GM19099 (cell line): ENCODE measurements around the gene NBAS.

ENCODE experiments used
- POLR2A ChIP-seq: IDR thresholded peaks from 3 replicates; pipeline ENCODE4 v1.6.1; 2011; ENCODE audit warnings: low read depth; ENCODE audit not compliant: insufficient read length; ENCODE audit errors: extremely low read depth

The NBAS gene

DNA sequence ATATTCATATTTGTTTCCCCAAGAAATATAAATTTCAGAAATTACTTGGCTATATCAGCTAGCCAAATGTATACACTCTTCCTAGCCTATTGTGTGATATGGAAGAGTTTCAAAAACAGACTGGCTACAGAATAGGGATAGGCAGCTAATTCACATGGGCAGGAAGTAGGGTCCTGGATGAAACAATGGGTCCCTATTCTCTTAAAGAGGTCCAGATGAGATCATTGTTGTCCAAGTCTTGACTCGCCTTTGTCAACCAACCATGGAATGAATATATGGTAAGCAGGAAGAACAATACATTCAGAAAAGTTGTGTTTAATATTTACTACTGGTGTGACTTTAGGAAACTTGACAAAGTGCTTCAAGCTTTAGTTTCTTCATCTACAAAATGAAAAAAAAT lies 319.9 kb downstream of the NBAS start:
- TF ChIP-seq POLR2A, result no peak

- TF ChIP-seq POLR2A, result no peak
Observed at GRCh38 chr2:15238028-15238427, 323.1 kb downstream of the NBAS start.

GRCh38 chr2:15230599-15231192 lies 330.4 kb downstream of the NBAS start:
- TF ChIP-seq POLR2A, result no peak

- TF ChIP-seq POLR2A, result no peak
Observed at GRCh38 chr2:15226661-15227060, 334.5 kb downstream of the NBAS start.

- TF ChIP-seq POLR2A, result no peak
Observed at GRCh38 chr2:15225131-15225530, 336.0 kb downstream of the NBAS start.

DNA sequence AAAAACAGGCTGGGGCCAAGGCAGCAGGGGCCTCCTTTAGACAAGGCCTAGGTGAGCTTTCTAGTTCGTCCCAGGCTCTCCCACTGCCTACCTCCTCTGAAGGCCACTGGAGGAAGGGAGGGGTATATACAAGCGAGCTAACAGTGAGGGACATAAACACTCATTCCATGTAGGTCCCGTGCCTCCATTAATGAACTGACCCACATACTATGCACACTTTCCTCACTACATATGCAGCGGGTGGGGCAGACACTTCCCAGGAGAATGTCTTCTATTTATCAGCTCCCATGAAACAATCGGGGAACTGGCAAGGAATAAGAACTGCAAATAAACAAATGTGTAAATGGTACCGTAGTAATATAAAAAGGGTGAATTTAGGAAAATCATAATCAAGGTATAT lies 336.5 kb downstream of the NBAS start:
- TF ChIP-seq POLR2A, result no peak

DNA sequence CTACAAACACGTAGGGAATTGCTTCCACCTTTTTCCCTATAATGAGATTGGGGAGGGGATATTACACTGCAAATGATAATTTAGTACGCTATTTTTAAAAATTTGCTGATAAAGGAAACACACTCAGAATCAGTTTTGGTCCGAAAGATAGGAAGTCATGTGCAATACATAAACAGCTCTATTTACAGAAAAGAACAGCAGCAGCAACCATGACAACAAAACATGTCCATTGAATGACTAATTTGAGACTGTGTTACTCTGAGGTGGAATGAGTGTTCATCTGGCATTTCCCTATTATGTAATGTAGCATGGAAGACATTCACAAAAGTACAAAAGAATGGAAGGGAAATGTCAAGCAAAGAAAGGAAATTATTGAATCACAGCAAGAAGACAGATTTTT lies 337.2 kb downstream of the NBAS start:
- TF ChIP-seq POLR2A, result no peak

GRCh38 chr2:15222856-15223255 lies 338.3 kb downstream of the NBAS start:
- no peak for TF ChIP-seq POLR2A

GRCh38 chr2:15220603-15221002 lies 340.5 kb downstream of the NBAS start:
- no peak for TF ChIP-seq POLR2A

DNA sequence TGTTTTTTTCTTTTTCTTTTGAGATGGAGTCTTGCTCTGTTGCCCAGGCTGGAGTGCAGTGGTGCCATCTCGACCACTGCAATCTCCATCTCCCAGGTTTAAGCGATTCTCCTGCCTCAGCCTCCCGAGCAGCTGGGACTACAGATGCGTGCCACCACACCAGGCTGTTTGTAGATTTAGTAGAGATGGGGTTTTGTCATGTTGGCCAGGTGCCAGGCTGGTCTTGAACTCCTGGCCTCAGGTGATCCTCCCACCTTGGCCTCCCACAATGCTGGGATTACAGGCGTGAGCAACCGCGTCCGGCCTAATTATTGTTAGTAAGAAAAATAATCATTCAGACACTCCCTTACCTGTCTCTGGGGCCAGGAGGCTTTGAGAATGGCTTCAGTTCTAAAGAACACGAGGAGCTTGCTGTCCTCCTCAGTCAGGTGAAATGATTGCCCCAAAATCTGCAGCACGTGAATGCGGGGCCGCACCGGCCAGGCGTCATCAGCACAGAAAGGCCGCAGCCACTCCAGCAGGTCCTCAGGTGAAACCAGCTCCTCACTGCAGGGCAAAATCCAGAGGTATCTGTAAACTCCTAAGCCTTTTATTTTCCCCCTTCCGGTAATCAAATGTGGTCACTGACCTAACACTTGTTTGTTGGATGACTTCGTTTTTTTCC lies 342.6 kb downstream of the NBAS start:
- TF ChIP-seq POLR2A, result no peak

DNA sequence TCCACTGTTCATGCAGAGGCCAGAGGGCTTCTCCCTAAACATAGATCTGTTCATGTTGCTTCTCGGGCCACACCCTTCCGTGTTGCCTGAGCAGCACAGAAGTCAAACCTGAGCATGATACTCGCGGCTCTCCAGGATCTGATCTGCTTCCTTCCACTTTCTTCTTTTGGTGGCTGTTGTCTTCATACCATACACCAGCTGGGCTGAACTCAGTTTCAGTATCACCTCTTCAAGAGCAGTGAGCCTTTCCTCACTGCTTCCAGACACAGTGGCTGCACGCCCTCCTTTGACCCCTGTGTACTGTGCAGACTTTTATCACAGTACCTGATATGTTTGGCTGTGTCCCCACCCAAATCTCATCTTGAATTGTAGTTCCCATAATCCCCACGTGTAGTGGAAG lies 348.9 kb downstream of the NBAS start:
- no peak for TF ChIP-seq POLR2A

GRCh38 chr2:15206419-15206818 lies 354.7 kb downstream of the NBAS start:
- TF ChIP-seq POLR2A, result no peak

DNA sequence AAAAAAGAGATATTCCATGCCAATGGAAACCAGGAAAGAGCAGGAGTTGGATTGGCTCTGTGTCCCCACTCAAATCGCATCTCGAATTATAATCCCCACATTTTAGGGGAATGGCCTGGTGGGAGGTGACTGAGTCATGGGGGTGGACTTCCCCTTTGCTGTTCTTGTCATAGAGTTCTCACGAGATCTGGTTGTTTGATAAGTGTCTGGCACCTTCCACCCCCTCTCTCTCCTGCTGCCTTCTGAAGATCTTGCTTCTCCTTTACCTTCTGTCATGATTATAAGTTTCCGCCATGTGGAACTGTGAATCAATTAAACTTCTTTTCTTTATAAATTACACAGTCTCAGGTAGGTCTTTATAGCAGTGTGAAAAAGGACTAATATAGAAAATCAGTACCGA lies 355.6 kb downstream of the NBAS start:
- no peak for TF ChIP-seq POLR2A

- TF ChIP-seq POLR2A, result no peak
Observed at GRCh38 chr2:15201009-15201408, 360.1 kb downstream of the NBAS start.

- TF ChIP-seq POLR2A, result no peak
Observed at GRCh38 chr2:15200581-15200980, 360.6 kb downstream of the NBAS start.

- TF ChIP-seq POLR2A, result no peak
Observed at GRCh38 chr2:15198051-15198450, 363.1 kb downstream of the NBAS start.

- TF ChIP-seq POLR2A, result no peak
Observed at GRCh38 chr2:15195813-15196212, 365.3 kb downstream of the NBAS start.
